ENCODE results near the gene PSKH1.

Gene PSKH1

DNA sequence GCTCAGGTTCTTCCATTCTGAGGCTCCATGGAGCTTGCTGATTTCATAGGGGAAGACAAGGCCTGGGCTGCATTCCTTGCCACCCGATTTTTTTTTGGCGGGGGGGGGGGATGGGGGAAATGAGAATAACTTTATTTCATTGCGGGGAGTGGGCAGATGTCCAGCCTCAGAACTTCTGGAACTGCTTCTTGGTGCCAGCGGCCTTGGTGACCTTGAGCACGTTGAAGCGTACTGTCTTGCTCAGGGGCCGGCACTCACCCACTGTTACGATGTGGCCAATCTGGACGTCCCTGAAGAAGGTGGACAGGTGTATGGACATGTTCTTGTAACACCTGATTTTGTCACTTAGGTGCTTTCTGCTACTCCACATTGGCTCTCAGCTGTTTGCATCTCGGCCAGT is 37.3 kb upstream of the PSKH1 start:
- no peak for TF ChIP-seq EZH2phosphoT487 (IDR thresholded peaks at IDR 0.05; ENCODE audit: borderline replicate concordance)
- TF ChIP-seq, protein P1, sequence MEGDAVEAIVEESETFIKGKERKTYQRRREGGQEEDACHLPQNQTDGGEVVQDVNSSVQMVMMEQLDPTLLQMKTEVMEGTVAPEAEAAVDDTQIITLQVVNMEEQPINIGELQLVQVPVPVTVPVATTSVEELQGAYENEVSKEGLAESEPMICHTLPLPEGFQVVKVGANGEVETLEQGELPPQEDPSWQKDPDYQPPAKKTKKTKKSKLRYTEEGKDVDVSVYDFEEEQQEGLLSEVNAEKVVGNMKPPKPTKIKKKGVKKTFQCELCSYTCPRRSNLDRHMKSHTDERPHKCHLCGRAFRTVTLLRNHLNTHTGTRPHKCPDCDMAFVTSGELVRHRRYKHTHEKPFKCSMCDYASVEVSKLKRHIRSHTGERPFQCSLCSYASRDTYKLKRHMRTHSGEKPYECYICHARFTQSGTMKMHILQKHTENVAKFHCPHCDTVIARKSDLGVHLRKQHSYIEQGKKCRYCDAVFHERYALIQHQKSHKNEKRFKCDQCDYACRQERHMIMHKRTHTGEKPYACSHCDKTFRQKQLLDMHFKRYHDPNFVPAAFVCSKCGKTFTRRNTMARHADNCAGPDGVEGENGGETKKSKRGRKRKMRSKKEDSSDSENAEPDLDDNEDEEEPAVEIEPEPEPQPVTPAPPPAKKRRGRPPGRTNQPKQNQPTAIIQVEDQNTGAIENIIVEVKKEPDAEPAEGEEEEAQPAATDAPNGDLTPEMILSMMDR (conservative IDR thresholded peaks at IDR 0.05; ENCODE audit: low read length) = no peak
- Histone ChIP-seq H4K20me1 (ENCODE audit: insufficient read depth, low read length, poor library complexity, severe bottlenecking) (peaks cover 44% of the 10 kb centered on the region), H3K4me1 (ENCODE audit: insufficient read depth, low read length, poor library complexity, severe bottlenecking) (peaks cover 11% of the 10 kb centered on the region)

DNA sequence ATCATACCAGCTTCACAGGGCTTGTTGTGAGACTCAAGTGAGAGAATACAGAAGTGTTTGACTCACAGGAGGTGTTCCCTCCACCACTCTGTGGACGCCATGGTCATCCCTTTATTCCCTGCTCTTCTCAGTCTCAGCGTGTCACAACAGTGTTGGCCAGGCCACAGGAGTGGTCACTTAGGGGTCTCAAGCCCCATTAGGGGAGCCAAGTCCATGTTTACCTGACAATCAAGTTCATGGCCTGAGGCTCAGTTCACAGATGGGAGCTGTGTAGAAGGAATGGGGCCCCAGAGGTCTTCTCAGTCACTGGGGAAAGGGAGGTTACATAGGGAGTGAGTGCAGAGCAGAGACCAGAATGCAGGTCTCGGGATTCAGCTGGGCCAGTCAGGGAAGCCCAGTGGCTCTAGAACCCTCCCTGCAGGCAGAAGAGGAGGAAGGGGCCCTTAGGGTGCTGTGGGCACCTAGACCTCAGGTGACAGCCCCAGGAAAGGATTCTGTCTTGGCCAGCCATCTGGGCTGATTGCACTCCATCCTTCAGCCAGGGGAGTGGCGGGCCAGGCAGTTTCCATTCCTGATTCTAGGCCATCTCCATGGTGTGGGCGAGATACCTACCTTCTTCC is 36.0 kb upstream of the PSKH1 start:
- Histone ChIP-seq H3K4me1 (ENCODE audit: insufficient read depth, low read length, poor library complexity, severe bottlenecking) (peaks cover 11% of the 10 kb centered on the region), H3K27me3 (ENCODE audit: insufficient read depth, low read length, poor library complexity, severe bottlenecking) (no peaks in the 10 kb centered on the region), H3K9ac (ENCODE audit: low read depth, low read length, poor library complexity, severe bottlenecking) (no peak overlapping the region), H4K20me1 (ENCODE audit: insufficient read depth, low read length, poor library complexity, severe bottlenecking) (peaks cover 42% of the 10 kb centered on the region), H3K36me3 (ENCODE audit: insufficient read depth, low read length) (peaks cover 21% of the 10 kb centered on the region; the same call in 1 of the 2 replicates), H3K9me3 (ENCODE audit: insufficient read depth, low read depth, low read length) (no peaks in the 10 kb centered on the region), H3K4me3 (ENCODE audit: low read length, poor library complexity, severe bottlenecking) (no peak overlapping the region), H3K79me2 (ENCODE audit: insufficient read depth, low read length) (peaks cover 94% of the 10 kb centered on the region), H3K4me2 (ENCODE audit: low read depth, low read length, poor library complexity, severe bottlenecking) (no peak overlapping the region), H2AFZ (ENCODE audit: low read length) (no peak overlapping the region), H3K9me2 (replicated peaks; ENCODE audit: low read depth, low read length) (no peaks in the 10 kb centered on the region), H3F3A (ENCODE audit: low read depth) (no peaks in the 10 kb centered on the region)
- no peak for TF ChIP-seq EZH2phosphoT487 (IDR thresholded peaks at IDR 0.05; ENCODE audit: borderline replicate concordance)
- TF ChIP-seq, protein P1 (conservative IDR thresholded peaks at IDR 0.05; ENCODE audit: low read length) = no peak

More for the DNA sequence above, 37.3 kb upstream of the PSKH1 start:
- Histone ChIP-seq H3F3A (ENCODE audit: low read depth) (no peaks in the 10 kb centered on the region), H3K27me3 (ENCODE audit: insufficient read depth, low read length, poor library complexity, severe bottlenecking) (no peaks in the 10 kb centered on the region), H3K9ac (ENCODE audit: low read depth, low read length, poor library complexity, severe bottlenecking) (no peak overlapping the region), H2AFZ (ENCODE audit: low read length) (no peak overlapping the region), H3K79me2 (ENCODE audit: insufficient read depth, low read length) (peaks cover 94% of the 10 kb centered on the region), H3K9me3 (ENCODE audit: insufficient read depth, low read depth, low read length) (no peaks in the 10 kb centered on the region), H3K9me2 (replicated peaks; ENCODE audit: low read depth, low read length) (no peaks in the 10 kb centered on the region), H3K36me3 (ENCODE audit: insufficient read depth, low read length) (peaks cover 8% of the 10 kb centered on the region; the same call in 1 of the 2 replicates), H3K4me2 (ENCODE audit: low read depth, low read length, poor library complexity, severe bottlenecking) (no peak overlapping the region), H3K4me3 (ENCODE audit: low read length, poor library complexity, severe bottlenecking) (no peak overlapping the region)

DNA sequence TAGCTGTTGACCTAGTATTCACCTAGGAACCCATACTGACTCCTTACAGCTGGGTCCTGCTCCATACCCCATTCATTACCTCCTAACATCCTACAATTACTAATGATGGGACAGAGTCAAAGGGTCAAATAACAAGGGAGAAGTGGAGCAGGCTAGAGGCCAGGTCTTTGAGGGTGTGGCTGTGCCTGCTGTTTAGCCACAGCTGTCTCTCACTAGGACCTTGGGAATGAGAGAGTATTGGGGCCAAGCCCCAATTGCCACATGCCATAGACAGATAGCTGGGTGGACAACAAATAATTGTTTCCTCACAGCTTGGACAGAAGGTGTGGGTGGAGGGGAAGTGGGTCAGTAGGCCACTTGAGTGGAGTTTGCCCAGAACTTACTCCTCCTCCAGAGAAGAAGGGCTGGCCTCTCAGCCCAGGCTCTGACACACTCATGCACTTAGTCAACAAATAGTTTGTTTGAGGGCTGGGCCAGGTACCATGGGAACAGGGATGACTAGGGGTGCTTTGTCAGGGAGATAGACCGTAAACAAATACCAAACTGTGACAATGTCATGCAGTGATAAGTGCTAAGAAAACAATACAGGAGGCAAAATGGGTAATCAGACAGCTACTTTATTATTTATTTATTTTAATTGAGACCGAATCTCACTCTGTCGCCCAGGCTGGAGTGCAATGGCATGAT is 35.4 kb upstream of the PSKH1 start:
- Histone ChIP-seq H3K27me3 (ENCODE audit: insufficient read depth, low read length, poor library complexity, severe bottlenecking) (no peaks in the 10 kb centered on the region), H3K9ac (ENCODE audit: low read depth, low read length, poor library complexity, severe bottlenecking) (no peak overlapping the region), H3K4me2 (ENCODE audit: low read depth, low read length, poor library complexity, severe bottlenecking) (no peak overlapping the region), H4K20me1 (ENCODE audit: insufficient read depth, low read length, poor library complexity, severe bottlenecking) (peaks cover 42% of the 10 kb centered on the region), H3F3A (ENCODE audit: low read depth) (no peaks in the 10 kb centered on the region), H3K9me2 (replicated peaks; ENCODE audit: low read depth, low read length) (no peaks in the 10 kb centered on the region), H2AFZ (ENCODE audit: low read length) (no peak overlapping the region), H3K36me3 (ENCODE audit: insufficient read depth, low read length) (peaks cover 22% of the 10 kb centered on the region; the same call in 1 of the 2 replicates), H3K79me2 (ENCODE audit: insufficient read depth, low read length) (peaks cover 97% of the 10 kb centered on the region), H3K4me1 (ENCODE audit: insufficient read depth, low read length, poor library complexity, severe bottlenecking) (peaks cover 11% of the 10 kb centered on the region), H3K9me3 (ENCODE audit: insufficient read depth, low read depth, low read length) (no peaks in the 10 kb centered on the region), H3K4me3 (ENCODE audit: low read length, poor library complexity, severe bottlenecking) (no peak overlapping the region)
- no peak for TF ChIP-seq EZH2phosphoT487 (IDR thresholded peaks at IDR 0.05; ENCODE audit: borderline replicate concordance)
- TF ChIP-seq, protein P1 (conservative IDR thresholded peaks at IDR 0.05; ENCODE audit: low read length) = no peak

All from Loucy (cell line).